Activated T-cell treated with anti-CD3 and anti-CD28 coated beads, Interleukin-2, amount 50 U/mL, for 4 hours (primary cell): ENCODE data around the gene ANKMY1. TPM values are rescaled to one million over a fixed set of nuclear protein-coding genes. Genes with fewer than 3 reads are reported as not detected.

Source experiments
- ATAC-seq, 2 donors: fragments of 200-7000 bp; cut with Tn5 transposase; one replicate each; pipeline ENCODE4 v1.10.0; 2021
- DNase-seq: peaks from one replicate; pipeline ENCODE4 v3.0.0-alpha.2; 2020
- H3K27me3 Mint-ChIP-seq: one replicate; pipeline ENCODE4 v1.8.0; 2021; ENCODE audit warnings: low read depth, mixed read lengths
- H3K36me3 Mint-ChIP-seq: one replicate; pipeline ENCODE4 v1.8.0; 2022; ENCODE audit warnings: mixed read lengths; ENCODE audit not compliant: insufficient read depth
- H3K4me1 Mint-ChIP-seq: one replicate; pipeline ENCODE4 v1.8.0; 2021; ENCODE audit warnings: low read depth, mixed read lengths
- H3K4me3 Mint-ChIP-seq: one replicate; pipeline ENCODE4 v1.8.0; 2021; ENCODE audit warnings: mild to moderate bottlenecking, moderate library complexity, mixed read lengths
- H3K9me3 Mint-ChIP-seq: one replicate; pipeline ENCODE4 v1.8.0; 2021; ENCODE audit warnings: mixed read lengths
- total RNA-seq, 3 donors: library from RNA; stranded (reverse); gene quantifications; one replicate each; pipeline ENCODE4 v1.2.1, GENCODE V29; 2021

Gene ANKMY1
- total RNA-seq, 3 donors from 2014 or later = 15.7 to 17.2 (median 15.8) TPM

GRCh38 chr2:240578488-240578887, 20.7 kb upstream of the ANKMY1 start:
- H3K36me3 Mint-ChIP-seq = peaks cover 4% of the 10 kb centered on the region
- peaks cover 33% of the 10 kb centered on the region for H3K4me1 Mint-ChIP-seq
- DNase-seq = no peak

GRCh38 chr2:240578110-240578450, 20.3 kb upstream of the ANKMY1 start:
- ATAC-seq (no peak), DNase-seq (no peak)
- Mint-ChIP-seq H3K36me3 (peaks cover 4% of the 10 kb centered on the region), H3K9me3 (no peaks in the 10 kb centered on the region), H3K27me3 (no peaks in the 10 kb centered on the region), H3K4me1 (peaks cover 33% of the 10 kb centered on the region), H3K4me3 (no peak overlapping the region)

More at GRCh38 chr2:240578488-240578887, 20.7 kb upstream of the ANKMY1 start:
- Mint-ChIP-seq H3K27me3 (no peaks in the 10 kb centered on the region), H3K9me3 (no peaks in the 10 kb centered on the region), H3K4me3 (no peak overlapping the region)
- ATAC-seq = no peak

GRCh38 chr2:240577281-240578109, 19.7 kb upstream of the ANKMY1 start:
- Mint-ChIP-seq H3K36me3 (peaks cover 4% of the 10 kb centered on the region), H3K4me3 (no peak overlapping the region), H3K9me3 (no peaks in the 10 kb centered on the region), H3K4me1 (peaks cover 28% of the 10 kb centered on the region), H3K27me3 (no peaks in the 10 kb centered on the region)
- no peak for DNase-seq
- no peak for ATAC-seq

GRCh38 chr2:240576436-240577205, 18.8 kb upstream of the ANKMY1 start:
- Mint-ChIP-seq H3K36me3 (peaks cover 7% of the 10 kb centered on the region), H3K4me3 (no peak overlapping the region), H3K4me1 (peaks cover 24% of the 10 kb centered on the region), H3K9me3 (no peaks in the 10 kb centered on the region), H3K27me3 (no peaks in the 10 kb centered on the region)
- ATAC-seq (no peak), DNase-seq (no peak)

GRCh38 chr2:240576036-240576435, 18.2 kb upstream of the ANKMY1 start:
- DNase-seq (no peak), ATAC-seq (no peak)
- Mint-ChIP-seq H3K9me3 (no peaks in the 10 kb centered on the region), H3K27me3 (no peaks in the 10 kb centered on the region), H3K36me3 (peaks cover 5% of the 10 kb centered on the region), H3K4me1 (peaks cover 26% of the 10 kb centered on the region), H3K4me3 (no peak overlapping the region)

- H3K36me3 Mint-ChIP-seq = peaks cover 3% of the 10 kb centered on the region
- H3K4me3 Mint-ChIP-seq = no peak overlapping the region
- H3K4me1 Mint-ChIP-seq = peaks cover 32% of the 10 kb centered on the region
- no peaks in the 10 kb centered on the region for H3K9me3 Mint-ChIP-seq
- DNase-seq (no peak), ATAC-seq (no peak)
- no peaks in the 10 kb centered on the region for H3K27me3 Mint-ChIP-seq
Measured at GRCh38 chr2:240575101-240575965, 17.5 kb upstream of the ANKMY1 start.

- H3K27me3 Mint-ChIP-seq = no peaks in the 10 kb centered on the region
- ATAC-seq = no peak
- DNase-seq = no peak
- peaks cover 3% of the 10 kb centered on the region for H3K36me3 Mint-ChIP-seq
- H3K4me1 Mint-ChIP-seq = peaks cover 32% of the 10 kb centered on the region
- no peaks in the 10 kb centered on the region for H3K9me3 Mint-ChIP-seq
- no peak overlapping the region for H3K4me3 Mint-ChIP-seq
Measured at GRCh38 chr2:240574386-240575100, 16.8 kb upstream of the ANKMY1 start.

- Mint-ChIP-seq H3K4me1 (peaks cover 28% of the 10 kb centered on the region), H3K4me3 (no peak overlapping the region), H3K9me3 (no peaks in the 10 kb centered on the region), H3K36me3 (peaks cover 3% of the 10 kb centered on the region), H3K27me3 (no peaks in the 10 kb centered on the region)
- ATAC-seq (no peak), DNase-seq (no peak)
Measured at GRCh38 chr2:240573516-240574385, 16.0 kb upstream of the ANKMY1 start.

GRCh38 chr2:240573071-240573515, 15.3 kb upstream of the ANKMY1 start:
- Mint-ChIP-seq H3K27me3 (no peaks in the 10 kb centered on the region), H3K4me3 (no peak overlapping the region), H3K4me1 (peaks cover 26% of the 10 kb centered on the region), H3K9me3 (no peaks in the 10 kb centered on the region), H3K36me3 (peaks cover 3% of the 10 kb centered on the region)
- DNase-seq (no peak), ATAC-seq (no peak)

GRCh38 chr2:240572141-240573031, 14.6 kb upstream of the ANKMY1 start:
- Mint-ChIP-seq H3K4me1 (peaks cover 31% of the 10 kb centered on the region), H3K4me3 (no peak overlapping the region), H3K9me3 (no peaks in the 10 kb centered on the region), H3K36me3 (peaks cover 3% of the 10 kb centered on the region), H3K27me3 (no peaks in the 10 kb centered on the region)
- ATAC-seq (no peak), DNase-seq (no peak)

GRCh38 chr2:240571314-240571973, 13.7 kb upstream of the ANKMY1 start:
- Mint-ChIP-seq H3K9me3 (no peaks in the 10 kb centered on the region), H3K27me3 (no peaks in the 10 kb centered on the region), H3K36me3 (peaks cover 3% of the 10 kb centered on the region), H3K4me3 (no peak overlapping the region), H3K4me1 (peaks cover 36% of the 10 kb centered on the region)
- DNase-seq (no peak), ATAC-seq (no peak)
